ENCODE results near the gene HLA-DOB.

DNA sequence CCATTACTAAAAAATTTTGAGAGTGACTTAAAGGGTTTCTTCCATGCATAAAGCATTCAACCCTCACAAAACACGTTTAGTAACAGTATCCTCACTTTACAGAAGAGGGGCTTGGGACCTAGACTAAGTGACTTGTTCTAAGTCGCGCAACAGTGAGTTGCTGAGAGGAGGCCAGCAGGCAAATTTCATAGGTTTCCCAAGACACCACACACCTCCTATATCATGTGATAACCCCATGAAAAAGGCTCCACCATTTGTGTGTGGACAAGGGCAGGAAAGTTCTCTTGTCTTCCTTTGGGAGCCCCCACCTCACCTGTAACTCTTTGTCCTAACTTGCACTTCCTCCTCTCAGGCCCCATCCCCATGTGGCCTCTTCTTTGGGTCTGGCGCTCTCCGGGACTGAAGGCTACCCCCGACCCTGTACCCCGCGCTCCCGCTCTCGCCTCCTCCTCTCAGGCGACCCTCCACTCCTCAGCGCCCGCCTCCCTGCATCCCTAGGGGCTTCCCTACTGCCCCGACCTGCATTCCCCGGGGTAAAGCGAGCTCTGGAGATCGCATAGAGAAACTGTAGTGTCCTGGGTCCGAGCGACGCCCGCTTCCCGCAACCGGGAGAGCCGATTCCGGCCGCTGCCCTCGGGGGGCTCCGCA lies 26.7 kb upstream of the HLA-DOB start:
- TF ChIP-seq EP300 (IDR thresholded peaks at IDR 0.05), result no peak
- TF ChIP-seq POLR2AphosphoS5 (IDR thresholded peaks at IDR 0.05), result no peak
- TF ChIP-seq, protein P1, sequence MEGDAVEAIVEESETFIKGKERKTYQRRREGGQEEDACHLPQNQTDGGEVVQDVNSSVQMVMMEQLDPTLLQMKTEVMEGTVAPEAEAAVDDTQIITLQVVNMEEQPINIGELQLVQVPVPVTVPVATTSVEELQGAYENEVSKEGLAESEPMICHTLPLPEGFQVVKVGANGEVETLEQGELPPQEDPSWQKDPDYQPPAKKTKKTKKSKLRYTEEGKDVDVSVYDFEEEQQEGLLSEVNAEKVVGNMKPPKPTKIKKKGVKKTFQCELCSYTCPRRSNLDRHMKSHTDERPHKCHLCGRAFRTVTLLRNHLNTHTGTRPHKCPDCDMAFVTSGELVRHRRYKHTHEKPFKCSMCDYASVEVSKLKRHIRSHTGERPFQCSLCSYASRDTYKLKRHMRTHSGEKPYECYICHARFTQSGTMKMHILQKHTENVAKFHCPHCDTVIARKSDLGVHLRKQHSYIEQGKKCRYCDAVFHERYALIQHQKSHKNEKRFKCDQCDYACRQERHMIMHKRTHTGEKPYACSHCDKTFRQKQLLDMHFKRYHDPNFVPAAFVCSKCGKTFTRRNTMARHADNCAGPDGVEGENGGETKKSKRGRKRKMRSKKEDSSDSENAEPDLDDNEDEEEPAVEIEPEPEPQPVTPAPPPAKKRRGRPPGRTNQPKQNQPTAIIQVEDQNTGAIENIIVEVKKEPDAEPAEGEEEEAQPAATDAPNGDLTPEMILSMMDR (IDR thresholded peaks at IDR 0.05), result no peak
- peak in 1 of 4 donors; percentile 40 for TF ChIP-seq POLR2A (IDR thresholded peaks at IDR 0.05)

Data from upper lobe of left lung (tissue), 4 donors.